Astrocyte (in vitro differentiated cells and primary cell): ENCODE results near the gene STARD8.

Source experiments
- EZH2 ChIP-seq: IDR thresholded peaks from 2 replicates; pipeline ENCODE4 v1.6.1; 2012; ENCODE audit warnings: mild to moderate bottlenecking, low read length, inconsistent platforms; ENCODE audit not compliant: insufficient read depth
- TF ChIP-seq, protein P1 (sequence below): IDR thresholded peaks from 2 replicates; pipeline ENCODE4 v1.5.1; 2011; ENCODE audit warnings: low read depth, mild to moderate bottlenecking, inconsistent platforms, low read length, moderate library complexity; ENCODE audit not compliant: insufficient read depth

DNA sequence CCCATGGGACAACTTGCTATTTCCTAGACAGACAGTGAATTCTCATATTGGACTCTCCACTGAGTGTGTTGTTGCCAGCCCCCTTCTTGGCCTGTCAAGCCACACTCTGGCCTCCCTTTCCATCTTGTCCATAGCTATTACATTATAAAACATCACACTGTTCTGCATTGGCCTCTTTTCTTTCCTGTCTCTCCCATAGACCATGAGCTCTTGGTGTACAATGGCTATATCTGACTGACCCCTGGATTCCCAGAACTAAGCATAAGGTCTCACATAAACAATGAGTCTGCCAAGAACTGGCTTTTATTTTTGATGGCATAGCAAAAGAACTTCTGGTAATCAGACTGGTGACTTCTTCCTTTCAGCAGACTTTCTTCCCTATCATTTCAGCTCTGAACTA is 23.8 kb downstream of the STARD8 start:
- TF ChIP-seq, protein P1, sequence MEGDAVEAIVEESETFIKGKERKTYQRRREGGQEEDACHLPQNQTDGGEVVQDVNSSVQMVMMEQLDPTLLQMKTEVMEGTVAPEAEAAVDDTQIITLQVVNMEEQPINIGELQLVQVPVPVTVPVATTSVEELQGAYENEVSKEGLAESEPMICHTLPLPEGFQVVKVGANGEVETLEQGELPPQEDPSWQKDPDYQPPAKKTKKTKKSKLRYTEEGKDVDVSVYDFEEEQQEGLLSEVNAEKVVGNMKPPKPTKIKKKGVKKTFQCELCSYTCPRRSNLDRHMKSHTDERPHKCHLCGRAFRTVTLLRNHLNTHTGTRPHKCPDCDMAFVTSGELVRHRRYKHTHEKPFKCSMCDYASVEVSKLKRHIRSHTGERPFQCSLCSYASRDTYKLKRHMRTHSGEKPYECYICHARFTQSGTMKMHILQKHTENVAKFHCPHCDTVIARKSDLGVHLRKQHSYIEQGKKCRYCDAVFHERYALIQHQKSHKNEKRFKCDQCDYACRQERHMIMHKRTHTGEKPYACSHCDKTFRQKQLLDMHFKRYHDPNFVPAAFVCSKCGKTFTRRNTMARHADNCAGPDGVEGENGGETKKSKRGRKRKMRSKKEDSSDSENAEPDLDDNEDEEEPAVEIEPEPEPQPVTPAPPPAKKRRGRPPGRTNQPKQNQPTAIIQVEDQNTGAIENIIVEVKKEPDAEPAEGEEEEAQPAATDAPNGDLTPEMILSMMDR, result no peak
- no peak for TF ChIP-seq EZH2
